RWPE2 (cell line): ENCODE results near the gene SLC9A4.
A peak's percentile ranks its signal among the peaks of the same experiment; 100 is the strongest.

Experiments
- ATAC-seq: fragments of 200-7000 bp; cut with Tn5 transposase; 3 replicates; pipeline ENCODE4 v1.9.1; 2021; ENCODE audit warnings: low read depth
- DNase-seq: peaks from one replicate; pipeline ENCODE4 v3.0.0-alpha.2; 2020; ENCODE audit warnings: low spot score
- H3K27ac ChIP-seq: fragments of 450-650 bp; 2 replicates; pipeline ENCODE4 v1.5.1; 2017; ENCODE audit warnings: mild to moderate bottlenecking; ENCODE audit not compliant: poor library complexity, severe bottlenecking
- H3K27me3 ChIP-seq: fragments of 250-450 bp; sonication (Bioruptor Pico); 2 replicates; pipeline ENCODE4 v1.5.1; 2021; ENCODE audit warnings: mild to moderate bottlenecking, moderate library complexity; ENCODE audit not compliant: insufficient read depth, poor library complexity, severe bottlenecking
- H3K36me3 ChIP-seq: fragments of 250-450 bp; sonication (Bioruptor Pico); 2 replicates; pipeline ENCODE4 v1.5.1; 2020; ENCODE audit warnings: low read depth, mild to moderate bottlenecking, moderate library complexity
- H3K4me1 ChIP-seq: fragments of 250-450 bp; sonication (Bioruptor Pico); 2 replicates; pipeline ENCODE4 v1.5.1; 2021; ENCODE audit warnings: mild to moderate bottlenecking, moderate library complexity; ENCODE audit not compliant: insufficient read depth, poor library complexity, severe bottlenecking
- H3K4me3 ChIP-seq: fragments of 250-450 bp; sonication (Bioruptor Pico); 2 replicates; pipeline ENCODE4 v1.5.1; 2021; ENCODE audit warnings: mild to moderate bottlenecking, moderate library complexity; ENCODE audit not compliant: severe bottlenecking
- H3K9me3 ChIP-seq: fragments of 250-450 bp; sonication (Bioruptor Pico); 2 replicates; pipeline ENCODE4 v1.5.1; 2021; ENCODE audit warnings: mild to moderate bottlenecking, moderate library complexity; ENCODE audit not compliant: severe bottlenecking
- TF ChIP-seq, protein P1 (sequence below): fragments of 450-650 bp; IDR thresholded peaks from one replicate; pipeline ENCODE4 v1.5.1; 2017; ENCODE audit warnings: mild to moderate bottlenecking, moderate library complexity; ENCODE audit not compliant: poor library complexity, severe bottlenecking

Gene SLC9A4, protein sequence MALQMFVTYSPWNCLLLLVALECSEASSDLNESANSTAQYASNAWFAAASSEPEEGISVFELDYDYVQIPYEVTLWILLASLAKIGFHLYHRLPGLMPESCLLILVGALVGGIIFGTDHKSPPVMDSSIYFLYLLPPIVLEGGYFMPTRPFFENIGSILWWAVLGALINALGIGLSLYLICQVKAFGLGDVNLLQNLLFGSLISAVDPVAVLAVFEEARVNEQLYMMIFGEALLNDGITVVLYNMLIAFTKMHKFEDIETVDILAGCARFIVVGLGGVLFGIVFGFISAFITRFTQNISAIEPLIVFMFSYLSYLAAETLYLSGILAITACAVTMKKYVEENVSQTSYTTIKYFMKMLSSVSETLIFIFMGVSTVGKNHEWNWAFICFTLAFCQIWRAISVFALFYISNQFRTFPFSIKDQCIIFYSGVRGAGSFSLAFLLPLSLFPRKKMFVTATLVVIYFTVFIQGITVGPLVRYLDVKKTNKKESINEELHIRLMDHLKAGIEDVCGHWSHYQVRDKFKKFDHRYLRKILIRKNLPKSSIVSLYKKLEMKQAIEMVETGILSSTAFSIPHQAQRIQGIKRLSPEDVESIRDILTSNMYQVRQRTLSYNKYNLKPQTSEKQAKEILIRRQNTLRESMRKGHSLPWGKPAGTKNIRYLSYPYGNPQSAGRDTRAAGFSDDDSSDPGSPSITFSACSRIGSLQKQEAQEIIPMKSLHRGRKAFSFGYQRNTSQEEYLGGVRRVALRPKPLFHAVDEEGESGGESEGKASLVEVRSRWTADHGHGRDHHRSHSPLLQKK

DNA sequence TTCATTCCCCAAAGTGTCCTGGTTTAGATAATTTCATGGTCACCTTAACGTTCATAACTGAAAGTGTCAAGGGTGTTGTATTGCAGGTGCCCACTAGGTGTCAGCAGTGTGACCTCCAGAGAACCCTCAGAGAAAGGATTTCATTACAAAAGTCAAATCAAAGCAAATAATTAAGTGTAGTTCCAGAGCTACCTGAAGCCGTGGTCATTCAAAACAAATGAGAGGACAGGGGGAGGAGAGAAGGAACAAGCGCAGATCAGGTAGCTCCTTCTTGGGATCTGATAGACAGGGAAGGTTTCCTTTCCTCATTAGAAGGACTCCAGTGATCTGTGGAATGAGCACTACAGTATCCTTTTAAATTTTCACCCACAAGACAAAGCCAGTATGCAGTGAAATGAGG lies at the start of gene SLC9A4:
SLC9A4 (plus strand) TSS at position 207 of the 400 bp plus-strand sequence. CDS start 534 bp downstream, outside the sequence.
- Histone ChIP-seq H3K27ac (no peak within 1 kb of the TSS), H3K9me3 (no peaks in the 10 kb centered on the region), H3K4me1 (no peaks in the 10 kb centered on the region), H3K4me3 (no peak within 1 kb of the TSS), H3K27me3 (peaks cover 5% of the 10 kb centered on the region), H3K36me3 (no peaks in the 10 kb centered on the region)
- ATAC-seq = peak; percentile 48; the same call in 2 of the 3 replicates
- TF ChIP-seq, protein P1, sequence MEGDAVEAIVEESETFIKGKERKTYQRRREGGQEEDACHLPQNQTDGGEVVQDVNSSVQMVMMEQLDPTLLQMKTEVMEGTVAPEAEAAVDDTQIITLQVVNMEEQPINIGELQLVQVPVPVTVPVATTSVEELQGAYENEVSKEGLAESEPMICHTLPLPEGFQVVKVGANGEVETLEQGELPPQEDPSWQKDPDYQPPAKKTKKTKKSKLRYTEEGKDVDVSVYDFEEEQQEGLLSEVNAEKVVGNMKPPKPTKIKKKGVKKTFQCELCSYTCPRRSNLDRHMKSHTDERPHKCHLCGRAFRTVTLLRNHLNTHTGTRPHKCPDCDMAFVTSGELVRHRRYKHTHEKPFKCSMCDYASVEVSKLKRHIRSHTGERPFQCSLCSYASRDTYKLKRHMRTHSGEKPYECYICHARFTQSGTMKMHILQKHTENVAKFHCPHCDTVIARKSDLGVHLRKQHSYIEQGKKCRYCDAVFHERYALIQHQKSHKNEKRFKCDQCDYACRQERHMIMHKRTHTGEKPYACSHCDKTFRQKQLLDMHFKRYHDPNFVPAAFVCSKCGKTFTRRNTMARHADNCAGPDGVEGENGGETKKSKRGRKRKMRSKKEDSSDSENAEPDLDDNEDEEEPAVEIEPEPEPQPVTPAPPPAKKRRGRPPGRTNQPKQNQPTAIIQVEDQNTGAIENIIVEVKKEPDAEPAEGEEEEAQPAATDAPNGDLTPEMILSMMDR = peak; percentile 89
- no peak for DNase-seq

DNA sequence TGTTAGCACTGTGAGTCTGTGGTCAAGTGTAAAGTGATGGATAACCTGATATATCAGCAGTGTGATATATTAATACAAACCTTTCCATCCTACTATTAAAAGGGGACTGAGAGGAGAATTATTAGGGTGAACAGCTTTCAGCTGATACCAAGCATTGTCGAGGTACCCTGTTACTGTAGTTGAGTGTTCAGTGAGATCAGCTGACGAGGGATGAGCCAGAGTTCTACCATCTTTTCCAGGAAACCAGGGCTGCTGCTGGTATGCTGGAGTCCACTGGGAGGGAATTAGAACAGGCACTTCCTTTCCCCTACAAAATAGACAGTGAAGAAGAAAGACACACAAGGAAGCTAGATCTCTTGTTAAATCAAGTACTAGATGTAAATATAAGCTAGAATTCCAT lies 49.7 kb upstream of the SLC9A4 start:
- TF ChIP-seq, protein P1 = no peak
- H3K27me3 ChIP-seq = no peaks in the 10 kb centered on the region
- no peak for ATAC-seq
- no peak for DNase-seq
- H3K4me1 ChIP-seq = no peaks in the 10 kb centered on the region
- no peak overlapping the region for H3K27ac ChIP-seq
- H3K36me3 ChIP-seq = no peaks in the 10 kb centered on the region
- no peaks in the 10 kb centered on the region for H3K9me3 ChIP-seq
- no peak overlapping the region for H3K4me3 ChIP-seq

DNA sequence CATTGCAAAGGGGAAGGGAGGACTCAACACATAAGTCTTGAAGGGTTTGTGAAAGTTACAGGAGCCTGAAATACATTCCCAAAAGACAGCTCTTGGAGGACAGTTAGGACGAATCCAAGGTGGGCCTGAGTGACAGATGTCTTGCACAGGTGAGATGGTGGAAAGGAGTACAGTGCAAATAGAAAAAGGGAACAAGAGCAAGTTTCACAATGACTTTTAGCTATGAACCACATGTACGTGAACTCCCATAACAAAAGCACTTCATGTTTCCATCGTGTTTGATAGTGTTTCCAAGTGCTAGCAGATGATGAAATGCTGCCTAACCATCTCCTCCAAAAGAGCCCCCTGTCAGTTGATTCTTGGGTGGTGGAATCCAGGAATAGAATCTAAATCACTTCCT lies 48.3 kb upstream of the SLC9A4 start:
- DNase-seq (no peak), ATAC-seq (no peak)
- Histone ChIP-seq H3K36me3 (no peaks in the 10 kb centered on the region), H3K27ac (no peak overlapping the region), H3K27me3 (peaks cover 3% of the 10 kb centered on the region), H3K9me3 (no peaks in the 10 kb centered on the region), H3K4me3 (no peak overlapping the region), H3K4me1 (no peaks in the 10 kb centered on the region)
- TF ChIP-seq, protein P1 = no peak

DNA sequence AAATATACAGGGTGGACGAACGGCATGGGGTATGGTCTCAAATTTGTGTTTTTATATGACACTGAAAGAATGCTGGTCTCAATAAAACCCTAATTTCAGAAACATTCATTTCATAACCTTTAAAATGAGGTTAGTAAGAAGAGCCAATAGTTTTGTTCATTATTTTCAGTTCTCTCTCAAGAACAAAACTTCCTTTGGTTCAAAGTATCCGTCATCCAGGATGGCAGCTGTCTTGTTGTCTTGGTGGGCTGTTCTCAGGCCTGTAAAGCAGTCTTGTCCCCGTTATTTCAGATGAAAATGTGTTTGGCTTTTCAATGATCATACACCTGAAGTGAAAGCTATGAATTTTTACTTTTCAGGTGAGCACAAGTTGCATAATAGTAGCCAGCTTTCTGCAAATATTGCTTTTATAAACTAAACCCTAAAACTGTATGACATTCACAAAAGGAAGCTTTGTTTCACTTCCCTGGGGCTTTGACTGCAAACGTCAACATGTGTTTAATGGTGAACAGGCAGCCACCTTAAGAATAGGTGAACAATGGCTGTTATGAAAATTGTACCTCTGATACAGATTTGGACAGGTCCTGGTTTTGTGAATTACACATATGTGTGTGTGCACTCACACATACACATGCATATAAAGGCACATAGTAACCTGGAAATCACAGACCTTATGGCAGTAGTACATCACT lies 47.4 kb upstream of the SLC9A4 start:
- Histone ChIP-seq H3K9me3 (no peaks in the 10 kb centered on the region), H3K27ac (no peak overlapping the region), H3K36me3 (no peaks in the 10 kb centered on the region), H3K4me3 (no peak overlapping the region), H3K4me1 (no peaks in the 10 kb centered on the region), H3K27me3 (peaks cover 3% of the 10 kb centered on the region)
- no peak for DNase-seq
- TF ChIP-seq, protein P1 = no peak
- no peak for ATAC-seq
